Adipose tissue (tissue), 3 donors: ENCODE measurements around the gene P2RY13. TPM values are rescaled to one million over a fixed set of nuclear protein-coding genes. Genes with fewer than 3 reads are reported as not detected.

Experiments
- H3K27ac ChIP-seq: one replicate; pipeline ENCODE4 v1.5.1; 2013; ENCODE audit warnings: low read depth, low read length
- WGBS, 3 donors: extraction: QIAGEN DNeasy Blood & Tissue Kit; methylation state at CpG; one replicate each; pipeline ENCODE4 v1.1.7; 2013; 5-methylcytosine and 5-hydroxymethylcytosine counted together
- polyA plus RNA-seq, 3 donors: library from polyadenylated mRNA; stranded (reverse); fragments of 200-250 nt; gene quantifications; one replicate each; pipeline ENCODE4 v1.2.3, GENCODE V29; 2013
- donor health status: healthy with polysubstance abuse.
- donor health status: Bipolar disorder and iron deficiency.
- donor health status: healthy.

P2RY13 gene
- polyA plus RNA-seq, 3 donors, result 0.22 to 3.1 (median 2.4) TPM

DNA sequence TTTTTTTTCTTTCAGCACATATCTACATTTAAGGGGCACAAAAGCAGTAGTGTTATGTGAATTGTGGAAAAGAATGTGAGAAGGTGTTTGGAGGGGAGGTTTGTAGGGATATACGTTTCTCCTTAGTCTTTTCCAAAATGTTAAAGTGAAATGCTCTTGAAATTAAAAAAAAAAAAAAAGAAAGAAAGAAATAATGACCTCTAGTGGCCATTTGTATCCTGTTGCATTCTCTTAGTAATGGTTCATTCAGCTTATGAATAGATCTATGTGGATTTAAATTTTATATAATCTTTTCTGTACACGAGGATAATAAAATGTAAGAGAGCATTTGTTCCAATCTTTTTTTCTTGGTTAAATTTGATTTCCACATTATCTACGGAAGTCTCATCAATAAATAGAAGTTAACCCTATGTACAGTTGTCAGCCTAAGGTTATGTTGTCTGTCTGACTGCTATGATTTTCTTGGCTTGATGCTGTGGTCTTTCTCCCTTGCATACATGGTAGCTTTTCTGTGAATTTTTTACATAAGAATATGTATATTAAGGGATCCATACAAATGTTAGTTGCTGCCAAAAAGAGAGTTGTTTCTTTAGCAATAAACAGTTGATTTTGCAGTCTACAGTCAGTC lies 1.7 kb downstream of the P2RY13 start:
- 8 to 18% (median 9%) methylated on average over 3 of the region's 3 CpGs for WGBS, 3 donors
- H3K27ac ChIP-seq, result no peak overlapping the region

DNA sequence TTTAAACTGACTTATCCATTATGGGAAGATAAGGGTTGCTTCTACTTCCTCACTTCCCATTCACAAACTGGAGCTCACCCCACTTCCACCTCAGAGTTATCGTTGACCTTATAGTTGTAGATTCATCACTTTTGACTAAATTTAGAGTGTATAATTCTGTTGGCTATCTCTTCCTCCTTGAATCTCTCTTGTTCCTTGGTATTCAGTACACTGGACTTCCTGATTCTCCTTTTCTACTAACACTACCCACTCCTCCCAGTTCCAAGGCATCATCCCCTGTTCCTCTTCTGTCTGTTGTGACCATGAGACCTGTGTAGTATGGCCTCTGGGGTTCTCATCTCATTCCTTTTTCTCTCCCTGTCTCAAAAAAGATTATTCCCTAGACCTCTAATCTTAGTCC lies 6.8 kb downstream of the P2RY13 start:
- WGBS, 3 donors, result 65 to 100% (median 73%) methylated on average over 1 of the region's 1 CpG
- no peak overlapping the region for H3K27ac ChIP-seq

DNA sequence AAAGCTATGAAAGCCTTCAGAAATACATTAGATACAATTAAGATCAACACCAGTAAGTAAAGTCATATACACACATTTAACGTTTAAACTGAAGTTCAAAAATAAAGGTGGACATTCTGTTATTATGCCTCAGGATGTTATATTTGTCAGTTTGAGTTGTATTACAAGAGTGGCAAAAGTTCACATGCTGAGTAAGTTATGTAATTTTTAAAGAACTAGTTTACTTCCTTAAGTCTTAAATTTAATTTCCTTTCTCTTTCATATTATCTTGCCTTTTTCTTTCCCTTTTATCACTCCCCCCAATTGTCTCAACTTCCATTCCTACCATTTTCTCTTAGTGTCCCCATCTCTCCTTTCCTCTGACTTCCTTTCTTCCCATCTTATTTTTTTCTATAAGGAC lies 7.8 kb downstream of the P2RY13 start:
- WGBS, 3 donors, result 23 to 64% (median 46%) methylated on average over 1 of the region's 1 CpG
- H3K27ac ChIP-seq, result no peak overlapping the region

DNA sequence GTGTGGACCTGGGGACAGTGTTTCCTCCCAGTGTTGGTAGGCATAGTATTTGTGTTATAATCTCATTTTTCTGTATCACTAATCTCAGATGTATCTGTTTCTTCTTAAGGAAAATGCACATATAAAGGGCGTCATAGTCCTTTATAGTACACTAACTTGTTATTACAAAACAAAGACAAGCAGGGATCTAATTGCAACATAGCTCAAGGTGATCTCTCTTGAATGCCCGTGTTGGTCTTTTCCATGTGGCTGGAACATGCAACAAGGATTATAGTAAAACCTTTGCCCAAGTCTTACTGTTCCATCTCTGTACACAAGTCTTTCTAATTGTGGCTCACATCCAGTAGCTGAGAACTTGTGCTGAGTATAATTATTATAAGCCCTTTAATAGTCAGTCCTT lies 9.2 kb downstream of the P2RY13 start:
- 64 to 79% (median 70%) methylated on average over 2 of the region's 2 CpGs for WGBS, 3 donors
- H3K27ac ChIP-seq, result no peak overlapping the region

DNA sequence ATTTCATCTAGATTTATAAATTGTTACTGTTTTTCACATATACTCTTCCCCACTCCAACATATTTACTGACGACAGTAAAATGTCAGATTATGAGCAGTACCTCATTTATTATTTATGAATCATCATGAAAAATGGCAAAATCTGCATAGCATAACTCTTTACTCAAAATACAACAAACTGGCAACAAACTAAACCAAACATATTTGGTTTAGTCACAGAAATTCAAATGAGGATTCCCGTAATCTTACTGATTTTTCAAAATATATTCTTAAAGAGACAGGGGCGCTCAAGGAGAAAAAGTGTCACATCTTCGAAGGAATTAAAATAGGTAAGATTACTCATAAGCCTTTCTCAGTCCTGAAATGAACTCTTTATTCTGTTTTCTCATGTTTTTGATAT lies 9.7 kb downstream of the P2RY13 start:
- H3K27ac ChIP-seq, result no peak overlapping the region
- 84 to 87% (median 86%) methylated on average over 4 of the region's 4 CpGs for WGBS, 3 donors

DNA sequence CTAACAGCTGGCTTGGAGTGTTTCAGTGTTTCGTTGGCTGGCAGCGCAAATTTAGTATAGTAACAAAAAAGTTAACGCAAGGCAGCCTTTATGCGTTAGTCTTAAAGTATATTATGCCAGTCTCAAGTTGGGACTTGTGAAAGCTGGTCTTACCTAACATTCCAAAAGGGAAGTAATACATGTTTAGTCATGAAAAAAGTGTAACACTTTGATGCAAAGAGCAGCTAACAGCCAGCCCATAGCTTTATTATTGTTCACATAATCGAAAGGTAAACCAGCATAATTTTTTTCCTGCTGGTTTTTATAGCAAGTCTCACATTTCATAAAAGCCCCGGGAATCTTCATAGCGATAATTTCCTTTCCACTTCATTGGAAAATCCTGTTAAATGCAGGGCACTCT lies 10.4 kb downstream of the P2RY13 start:
- no peak overlapping the region for H3K27ac ChIP-seq
- 67 to 87% (median 74%) methylated on average over 7 of the region's 7 CpGs for WGBS, 3 donors

DNA sequence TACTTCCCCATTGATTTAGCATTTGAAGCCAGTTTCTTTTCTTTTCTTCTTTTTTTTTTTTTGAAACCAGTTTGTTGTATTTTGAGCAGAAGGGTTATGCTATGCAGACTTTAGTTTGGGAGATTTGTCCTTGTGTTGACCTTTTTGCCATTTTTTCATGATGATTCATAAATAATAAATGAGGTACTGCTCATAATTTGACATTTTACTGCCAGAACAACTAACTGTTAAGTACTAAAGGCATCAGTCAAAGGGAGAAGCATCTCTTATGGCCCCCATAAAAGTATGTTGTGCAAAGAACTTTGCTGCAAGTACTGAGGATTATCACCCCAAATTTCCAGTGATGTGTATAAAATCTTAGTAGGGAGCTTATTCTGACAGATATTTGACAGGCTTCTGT lies 11.0 kb downstream of the P2RY13 start:
- no peak overlapping the region for H3K27ac ChIP-seq

DNA sequence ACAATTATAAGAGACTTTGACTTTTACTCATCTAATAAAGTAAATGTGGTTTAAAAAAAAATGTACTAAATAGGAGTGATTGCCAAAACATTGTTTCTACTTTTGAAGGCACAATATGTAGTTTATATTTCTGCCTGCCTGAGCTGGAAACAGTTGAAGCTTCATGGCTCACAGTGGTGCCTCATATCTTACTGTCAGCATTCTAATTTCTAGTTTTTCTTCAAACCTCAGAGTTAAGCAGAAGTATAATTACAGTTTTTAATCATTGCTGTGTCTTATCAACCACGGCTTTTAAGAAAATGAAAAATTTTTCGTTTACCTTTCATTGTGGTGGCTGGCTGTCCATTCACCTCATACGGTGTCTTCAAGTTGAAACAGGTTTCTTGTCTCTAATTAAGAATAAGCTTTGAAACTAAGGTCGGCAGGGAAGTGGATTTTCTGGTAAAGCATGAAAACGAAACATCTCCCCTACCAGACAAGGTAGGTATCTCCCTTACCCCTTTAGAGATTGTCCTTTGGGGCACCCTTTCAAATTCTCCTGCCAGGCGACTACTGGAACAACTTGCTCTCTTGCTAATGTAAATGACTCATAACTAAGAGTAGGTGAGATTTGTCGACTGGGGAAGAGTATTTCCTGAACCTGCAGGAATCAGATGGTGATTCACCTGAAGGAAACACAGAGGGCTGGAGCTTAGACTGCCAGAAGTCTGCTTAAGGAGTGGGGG lies 12.9 kb downstream of the P2RY13 start, which contains the start of gene GPR87:
TSS of gene GPR87 (minus strand) at position 554 of the 725 bp plus-strand sequence. CDS start 16,720 bp downstream, outside the sequence.
- no peak within 1 kb of the TSS for H3K27ac ChIP-seq
- 69 to 79% (median 71%) methylated on average over 7 of the region's 7 CpGs for WGBS, 3 donors

DNA sequence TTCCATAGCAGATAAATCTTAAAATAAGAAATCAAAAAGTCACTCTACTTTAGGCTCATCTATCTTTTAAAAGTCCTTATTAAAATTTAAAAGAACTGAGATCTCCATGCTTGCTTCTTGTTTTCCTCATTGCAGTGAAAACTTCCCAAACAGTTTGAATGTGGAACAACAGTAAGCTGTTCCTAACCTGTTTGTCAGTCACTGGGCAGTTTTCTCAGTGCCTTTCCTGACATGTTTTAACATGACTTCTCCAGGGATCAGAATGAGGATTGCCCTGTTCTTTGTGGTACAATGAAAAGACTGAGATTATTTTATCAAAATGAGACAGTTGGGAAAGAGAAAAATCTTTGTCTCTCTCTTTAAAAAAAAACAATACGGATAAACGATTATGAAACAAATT lies 13.5 kb downstream of the P2RY13 start:
- 87 to 93% (median 92%) methylated on average over 2 of the region's 2 CpGs for WGBS, 3 donors
- H3K27ac ChIP-seq, result no peak overlapping the region

DNA sequence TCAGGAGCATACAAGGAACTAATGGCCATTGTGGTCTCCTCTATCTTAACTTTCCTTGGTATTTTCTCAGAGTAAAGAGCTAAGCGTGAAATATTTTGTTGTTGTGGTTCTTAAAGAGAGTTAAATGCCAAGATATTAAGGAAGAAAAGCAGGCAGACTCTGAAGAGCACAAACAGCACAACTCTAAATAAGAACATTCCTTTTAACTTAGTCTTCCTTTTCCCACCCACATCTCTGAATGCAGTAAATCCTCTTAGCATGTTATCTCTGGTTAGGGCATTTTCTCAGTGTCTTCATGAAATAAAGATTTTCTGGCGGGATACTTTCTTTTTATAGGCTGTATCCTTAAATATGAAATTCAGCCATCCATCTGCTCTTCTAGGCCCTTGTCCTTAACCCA lies 14.2 kb downstream of the P2RY13 start:
- 65 to 94% (median 93%) methylated on average over 2 of the region's 2 CpGs for WGBS, 3 donors

DNA sequence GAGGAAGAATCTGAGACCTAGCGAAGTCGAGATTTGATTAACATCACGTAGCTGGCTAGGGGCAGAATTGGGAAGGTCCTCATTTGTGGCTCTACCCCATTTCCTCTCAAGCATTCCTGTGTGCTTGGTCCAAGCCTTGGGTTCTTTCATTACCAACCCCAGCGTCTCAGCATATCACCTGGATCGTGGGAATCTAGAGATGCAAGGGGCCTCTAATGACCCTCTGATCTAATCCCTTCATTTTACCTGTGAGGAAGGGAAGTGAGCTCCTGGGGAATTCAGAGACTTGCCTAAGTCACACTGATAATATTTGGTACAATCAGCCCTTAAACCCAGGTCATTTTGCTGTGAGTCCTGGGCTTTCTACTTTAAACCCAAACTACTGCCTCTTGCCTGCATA lies 14.8 kb downstream of the P2RY13 start:
- no peak overlapping the region for H3K27ac ChIP-seq
- WGBS, 3 donors, result 89 to 93% (median 93%) methylated on average over 5 of the region's 5 CpGs

More for the DNA sequence above, 14.2 kb downstream of the P2RY13 start:
- no peak overlapping the region for H3K27ac ChIP-seq

DNA sequence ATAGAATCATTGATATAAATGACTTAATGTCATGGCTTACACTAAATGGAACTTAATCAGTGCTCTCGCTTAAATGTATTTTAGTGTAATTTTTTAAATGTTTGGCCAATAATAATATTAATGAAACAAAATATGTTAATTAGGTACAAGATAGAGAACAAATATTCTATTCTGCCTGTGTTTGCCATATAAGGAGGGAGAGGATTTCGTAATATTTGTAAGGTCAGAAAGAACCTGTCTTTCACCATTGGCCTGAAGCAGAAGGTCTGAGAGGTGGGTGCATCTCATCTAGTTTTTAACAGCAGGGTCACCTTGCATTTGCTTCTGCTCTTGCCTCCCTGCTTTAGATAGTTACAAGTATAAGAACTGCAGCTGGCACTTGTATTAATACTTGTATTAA lies 15.2 kb downstream of the P2RY13 start:
- H3K27ac ChIP-seq, result no peak overlapping the region
- WGBS, 3 donors, result 65 to 92% (median 76%) methylated on average over 2 of the region's 2 CpGs

DNA sequence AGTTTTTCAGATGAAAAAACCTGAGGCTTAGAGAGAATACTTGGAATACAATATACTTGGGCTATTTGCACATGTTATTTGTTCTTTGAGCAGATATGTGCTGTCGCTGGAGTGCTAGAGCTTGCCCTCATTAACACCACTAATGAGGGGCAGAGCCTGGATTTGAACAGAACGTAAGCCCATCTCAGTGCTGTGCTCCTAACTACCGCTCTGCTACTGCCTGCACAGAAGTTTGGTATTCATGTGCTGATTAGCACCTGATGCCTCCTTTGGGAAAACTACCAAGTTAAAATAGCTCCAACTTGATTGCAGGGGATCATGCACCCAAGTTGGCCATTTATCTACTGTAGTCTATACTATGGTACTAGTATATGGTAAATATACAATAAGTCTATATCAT lies 16.4 kb downstream of the P2RY13 start:
- WGBS, 3 donors, result 72 to 93% (median 91%) methylated on average over 3 of the region's 3 CpGs

DNA sequence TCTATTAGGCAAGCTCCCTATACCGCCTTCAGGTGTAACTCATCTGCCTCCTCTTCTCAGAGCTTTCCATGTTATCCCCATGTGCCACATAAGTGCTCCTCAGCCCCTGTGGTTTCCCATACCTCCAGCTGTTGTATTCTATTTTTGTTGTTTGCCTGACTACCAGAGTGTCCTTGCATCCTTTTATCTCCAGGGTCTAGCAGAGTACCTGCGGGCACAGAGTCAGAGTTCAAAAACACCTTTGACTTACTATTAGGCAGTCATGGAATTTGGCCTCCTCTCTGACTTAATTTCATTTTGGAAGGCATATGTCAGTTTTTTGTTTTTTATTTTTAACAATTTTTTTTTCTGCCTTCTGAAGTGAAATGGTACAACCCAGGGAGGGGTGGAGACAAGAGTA lies 19.8 kb downstream of the P2RY13 start:
- H3K27ac ChIP-seq, result no peak overlapping the region
- WGBS, 3 donors, result 92 to 96% (median 94%) methylated on average over 2 of the region's 2 CpGs

More for the DNA sequence above, 16.4 kb downstream of the P2RY13 start:
- no peak overlapping the region for H3K27ac ChIP-seq

DNA sequence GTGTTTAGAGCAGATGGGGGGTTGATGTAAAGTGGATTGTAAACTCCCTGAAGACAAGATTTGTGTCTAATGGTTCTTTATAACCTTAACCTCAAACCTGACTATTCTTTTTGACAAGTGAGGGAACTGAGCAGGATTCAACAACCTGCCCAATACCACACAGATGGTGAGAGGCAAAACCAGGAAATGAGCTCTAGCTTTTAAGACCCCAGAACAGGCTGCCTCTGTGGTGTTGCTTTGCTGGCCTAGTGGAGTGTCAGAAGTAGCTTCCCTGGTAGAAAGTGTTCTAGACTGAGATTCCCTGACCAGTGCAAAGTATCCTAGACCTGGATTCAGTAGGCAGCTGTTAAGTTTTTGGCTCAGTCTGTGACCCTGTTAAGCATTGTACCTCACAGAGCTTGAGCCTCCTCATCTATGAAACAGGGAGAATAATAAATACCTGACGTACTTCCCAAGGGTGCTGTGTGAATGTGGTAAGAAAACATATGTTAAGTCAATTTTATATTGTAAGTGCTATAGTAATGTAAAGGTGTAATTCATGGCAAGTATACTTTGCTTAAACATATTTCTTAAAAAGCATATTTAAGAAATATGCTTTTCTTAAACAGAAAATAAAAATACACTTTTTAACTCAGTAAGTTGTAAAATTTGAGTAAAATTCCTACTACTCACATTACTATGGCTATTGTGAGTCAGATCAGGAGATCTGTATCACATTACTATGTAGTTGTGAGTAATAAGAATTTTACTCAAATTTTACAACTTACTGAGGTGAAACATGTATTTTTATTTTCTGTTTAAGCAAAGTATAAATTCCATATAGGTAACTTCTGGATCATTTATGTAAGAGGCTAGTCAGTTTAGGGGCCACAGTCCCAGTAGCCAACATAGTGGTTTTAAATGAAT lies 21.5 kb downstream of the P2RY13 start:
- 83 to 94% (median 92%) methylated on average over 1 of the region's 1 CpG for WGBS, 3 donors
- no peak overlapping the region for H3K27ac ChIP-seq

DNA sequence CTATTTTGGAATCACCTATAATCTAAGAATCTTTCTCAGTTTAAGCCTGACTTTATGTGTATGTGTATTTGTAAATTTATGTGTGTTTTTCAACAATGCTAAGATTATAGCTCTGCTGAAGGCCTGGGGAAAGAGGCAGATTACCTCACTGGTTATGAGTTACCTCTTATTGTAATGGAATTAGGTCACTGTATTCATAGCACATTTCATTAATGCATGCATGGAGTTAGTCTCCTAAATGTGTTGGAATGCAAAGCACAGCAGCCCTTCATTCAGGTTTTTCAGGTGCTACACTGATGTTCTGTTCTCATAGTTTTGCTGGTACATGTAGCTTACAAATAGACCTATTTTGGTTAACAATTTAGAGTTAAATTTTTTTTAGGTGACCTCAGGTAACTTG lies 22.2 kb downstream of the P2RY13 start:
- no peak overlapping the region for H3K27ac ChIP-seq

DNA sequence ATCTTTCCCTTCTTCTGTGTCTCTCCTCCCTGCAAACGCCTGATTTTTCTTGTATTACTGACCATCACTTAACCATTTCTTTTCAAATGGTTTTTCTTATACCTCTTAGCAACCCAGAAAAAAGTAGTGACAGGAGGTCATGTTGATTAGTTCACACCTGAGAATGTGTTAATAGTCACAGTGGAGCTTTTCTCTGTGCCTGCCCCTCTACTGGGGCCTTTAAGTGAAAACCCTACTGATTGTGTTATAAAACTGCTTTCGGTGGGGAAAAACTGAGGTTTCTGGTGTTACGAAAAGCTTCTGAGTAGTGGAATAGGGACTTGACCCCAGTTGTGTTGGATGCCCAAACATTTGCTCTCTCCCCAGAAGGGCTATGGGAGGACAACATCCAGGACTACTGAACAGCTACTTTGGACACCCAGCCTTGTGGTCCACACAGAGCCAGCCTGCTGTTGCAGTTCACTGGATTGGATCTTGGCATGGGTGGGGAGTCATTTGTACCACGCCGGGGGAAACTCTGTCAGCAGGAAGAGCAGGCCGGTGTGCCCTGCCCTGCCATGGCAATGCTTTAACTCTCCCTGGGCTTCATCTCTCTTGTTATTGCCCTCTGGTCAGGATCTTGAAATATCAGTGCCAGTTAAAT lies 23.1 kb downstream of the P2RY13 start:
- WGBS, 3 donors, result 86 to 91% (median 89%) methylated on average over 6 of the region's 6 CpGs
- no peak overlapping the region for H3K27ac ChIP-seq

DNA sequence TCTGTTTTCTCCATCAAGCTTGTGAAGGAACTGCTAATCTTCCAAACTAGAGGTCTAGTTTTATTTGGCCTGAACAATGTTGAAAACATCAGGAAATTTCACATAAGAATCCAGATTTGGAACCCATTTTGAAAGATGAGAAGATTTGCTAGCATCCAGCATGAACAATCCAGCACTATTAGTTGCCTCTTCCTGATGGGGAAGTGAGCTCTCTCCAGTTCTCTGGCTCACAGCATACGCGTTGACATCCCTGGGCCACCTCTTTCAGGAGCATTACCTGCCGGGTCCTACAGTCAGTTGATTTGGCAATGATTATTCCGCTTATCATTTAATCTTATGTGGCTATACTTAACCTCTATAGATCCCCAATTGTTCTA lies 23.6 kb downstream of the P2RY13 start:
- no peak overlapping the region for H3K27ac ChIP-seq
- 83 to 90% (median 85%) methylated on average over 4 of the region's 4 CpGs for WGBS, 3 donors
